ENCODE measurements around the gene RNASE13.
"Not testable (repeated sequence)": the region's sequence is repeated elsewhere in the genome, so short reads cannot be mapped to it uniquely, and the experiment has no call there.

RNASE13 gene

GRCh38 chr14:20986811-20987210 lies 47.8 kb downstream of the RNASE13 start:
- no peak for DNase-seq

GRCh38 chr14:20985650-20986049 lies 49.0 kb downstream of the RNASE13 start:
- DNase-seq = not testable (repeated sequence)

All from C1 segment of cervical spinal cord (tissue), 14 donors.